Bronchial epithelial cell (primary cell): ENCODE measurements around the gene GNAT3. TPM values are rescaled to one million over a fixed set of nuclear protein-coding genes. Genes with fewer than 3 reads are reported as not detected.
A peak's percentile ranks its signal among the peaks of the same experiment; 100 is the strongest.

Experiments used
- DNase-seq: peaks from one replicate; pipeline ENCODE4 v3.0.0-alpha.2; 2010; ENCODE audit warnings: low read depth
- FAIRE-seq: peaks from 2 replicates; lab custom pipeline; 2011; peaks lifted over from hg19 to GRCh38; lab: Jason Lieb, UNC
- H3K27me3 ChIP-seq: 2 replicates; pipeline ENCODE4 v1.5.1; 2011; ENCODE audit warnings: low read length; ENCODE audit not compliant: control insufficient read depth, insufficient read depth
- H3K36me3 ChIP-seq: 2 replicates; pipeline ENCODE4 v1.5.1; 2011; ENCODE audit warnings: low read length; ENCODE audit not compliant: control insufficient read depth, insufficient read depth
- H3K4me3 ChIP-seq: 2 replicates; pipeline ENCODE4 v1.5.1; 2011; ENCODE audit warnings: mild to moderate bottlenecking, low read depth, low read length, control low read depth
- CTCF ChIP-seq: IDR thresholded peaks from 2 replicates; pipeline ENCODE4 v1.5.1; 2011; ENCODE audit warnings: mild to moderate bottlenecking, moderate library complexity, low read length, control low read depth, inconsistent platforms; ENCODE audit not compliant: insufficient read depth, severe bottlenecking
- total RNA-seq: library from RNA; depleted of rRNA; stranded (reverse); fragments of >200 nt; gene quantifications from 2 replicates; pipeline ENCODE4 v1.2.1, GENCODE V29; 2014

GNAT3 gene
- total RNA-seq, 1 donor from 2014 or later: not detected

- FAIRE-seq: no peak
- no peaks in the 10 kb centered on the region for H3K27me3 ChIP-seq
- H3K4me3 ChIP-seq: no peak overlapping the region
- no peak for TF ChIP-seq CTCF
- DNase-seq: peak; percentile 90
- H3K36me3 ChIP-seq: no peaks in the 10 kb centered on the region
These were observed 30.5 kb upstream of the GNAT3 start for GRCh38 chr7:80542398-80542797.

- no peak for DNase-seq
- TF ChIP-seq CTCF: no peak
- H3K27me3 ChIP-seq: no peaks in the 10 kb centered on the region
- no peak for FAIRE-seq
- H3K36me3 ChIP-seq: no peaks in the 10 kb centered on the region
- no peak overlapping the region for H3K4me3 ChIP-seq
These were observed 29.0 kb upstream of the GNAT3 start for GRCh38 chr7:80540836-80541235.

- TF ChIP-seq CTCF: no peak
- no peak for FAIRE-seq
These were observed 25.2 kb upstream of the GNAT3 start for GRCh38 chr7:80537091-80537490.

GRCh38 chr7:80536426-80536825 lies 24.6 kb upstream of the GNAT3 start:
- no peak for TF ChIP-seq CTCF
- Histone ChIP-seq H3K27me3 (no peaks in the 10 kb centered on the region), H3K36me3 (no peaks in the 10 kb centered on the region), H3K4me3 (no peak overlapping the region)
- no peak for DNase-seq
- no peak for FAIRE-seq

More at GRCh38 chr7:80537091-80537490, 25.2 kb upstream of the GNAT3 start:
- no peak for DNase-seq
- no peaks in the 10 kb centered on the region for H3K27me3 ChIP-seq
- H3K4me3 ChIP-seq: no peak overlapping the region
- no peaks in the 10 kb centered on the region for H3K36me3 ChIP-seq

GRCh38 chr7:80533287-80533686 lies 21.4 kb upstream of the GNAT3 start:
- no peaks in the 10 kb centered on the region for H3K36me3 ChIP-seq
- H3K27me3 ChIP-seq: no peaks in the 10 kb centered on the region
- FAIRE-seq (no peak), DNase-seq (peak; percentile 61)
- no peak for TF ChIP-seq CTCF
- H3K4me3 ChIP-seq: no peak overlapping the region

GRCh38 chr7:80532153-80532552 lies 20.3 kb upstream of the GNAT3 start:
- Histone ChIP-seq H3K4me3 (no peak overlapping the region), H3K36me3 (no peaks in the 10 kb centered on the region), H3K27me3 (no peaks in the 10 kb centered on the region)
- TF ChIP-seq CTCF: no peak
- DNase-seq (no peak), FAIRE-seq (no peak)
